Heart right ventricle (tissue), 16 donors: ENCODE results near the gene TMEM9. TPM values are rescaled to one million over a fixed set of nuclear protein-coding genes. Genes with fewer than 3 reads are reported as not detected.

ENCODE experiments used
- ATAC-seq, 8 donors: fragments of 200-7000 bp; cut with Tn5 transposase; one replicate each; pipeline ENCODE4 v1.9.1; 2020; ENCODE audit warnings: mild to moderate bottlenecking in 8 of 8, moderate library complexity in 8 of 8, moderate number of reproducible peaks in 1 of 8
- DNase-seq, 2 donors: peaks; one replicate each; pipeline ENCODE4 v3.0.0-alpha.2; 2020
- H3K27ac ChIP-seq, 10 donors: fragments of 200-600 bp; sonication (generic) in 2 of 10; one replicate each; pipeline versions ENCODE4 v1.5.0 to v1.8.0; 2020 to 2022; ENCODE audit warnings: mild to moderate bottlenecking in 3 of 10
- H3K27me3 ChIP-seq, 7 donors: fragments of 200-600 bp; one replicate each; pipeline ENCODE4 v1.8.0; 2021 to 2022; ENCODE audit warnings: mild to moderate bottlenecking in 2 of 7
- H3K36me3 ChIP-seq, 9 donors: fragments of 200-600 bp; sonication (generic) in 1 of 9; one replicate each; pipeline versions ENCODE4 v1.5.0 to v1.8.0; 2020 to 2022; ENCODE audit warnings: mild to moderate bottlenecking in 2 of 9
- H3K4me1 ChIP-seq, 9 donors: fragments of 200-600 bp; sonication (generic) in 1 of 9; one replicate each; pipeline versions ENCODE4 v1.5.0 to v1.8.0; 2020 to 2022; ENCODE audit warnings: mild to moderate bottlenecking in 4 of 9
- H3K4me3 ChIP-seq, 10 donors: fragments of 200-600 bp; sonication (generic) in 2 of 10; one replicate each; pipeline versions ENCODE4 v1.5.0 to v1.8.0; 2020 to 2022; ENCODE audit warnings: mild to moderate bottlenecking in 7 of 10, moderate library complexity in 2 of 10
- H3K9me3 ChIP-seq, 11 donors: fragments of 200-600 bp in 10 of 11; sonication (generic) in 2 of 11; one replicate each; pipeline versions ENCODE4 v1.5.0 to v1.8.0; 2013 to 2022; ENCODE audit warnings: mild to moderate bottlenecking in 2 of 11, control low read depth in 1 of 11, moderate library complexity in 1 of 11
- WGBS, 2 donors: extraction: QIAGEN DNeasy Blood & Tissue Kit; methylation state at CpG; one replicate each; pipeline ENCODE4 v1.1.7; 2013; ENCODE audit warnings: inconsistent platforms in 1 of 2; 5-methylcytosine and 5-hydroxymethylcytosine counted together
- intact Hi-C, 10 donors: fragments of 100-400 bp; cut with DNase I; formaldehyde crosslinking; loops; one replicate each; pipeline versions ENCODE4 v1.11.1 to v1.14.2; 2022
- polyA plus RNA-seq, 2 donors: library from polyadenylated mRNA; stranded (reverse); fragments of 200-250 nt; gene quantifications; one replicate each; pipeline ENCODE4 v1.2.3, GENCODE V29; 2013
- total RNA-seq, 10 donors: library from RNA; stranded (reverse); fragmentation: NEBNext Ultra II Directional in 3 of 10; extraction: Animal tissue kit (Norgen Biotek cat#: 25700) in 3 of 10; gene quantifications; one replicate each; pipeline versions ENCODE4 v1.2.1 to v1.2.4, GENCODE V29; 2021 to 2023
- TF ChIP-seq, protein P1 (sequence below), 9 donors: fragments of 200-600 bp; sonication (generic) in 2 of 9; IDR thresholded peaks; one replicate each; pipeline versions ENCODE4 v1.5.0 to v1.8.0; 2021 to 2022; ENCODE audit warnings: antibody characterized with exemption in 9 of 9, mild to moderate bottlenecking in 5 of 9, moderate library complexity in 1 of 9
- donor health status: Arrhythmogenic right ventricular cardiomyopathy.
- donor health status: ischemic (EF 13 %, LVEDD 7.1; RV severe dilation, severe dysfunction).
- donor health status: healthy with polysubstance abuse.
- donor health status: DM: no; HTN: yes; CAD: no.
- donor health status: DM: no; HTN: no; CAD: no.
- donor health status: ischemic (EF 25% LVEDD 6.9; RV normal size, moderate dysfunction).
- donor health status: ischemic (EF 25% LVEDD 5.7; RV mildly dilated, moderate dysfunction).
- donor health status: healthy.
- donor health status: DM: yes; HTN: yes; CAD: no.
- donor health status: Ischemic cardiomyopathy.
- donor health status: ischemic (EF 35%, LVEDD 5.7; RV mildly dilated, moderate dysfunction).
- donor health status: nonischemic (EF 11% LVEDD 7.7; RV severe dilation, severe dysfunction).
- donor health status: DM: yes; HTN: yes; CAD: no.
- donor health status: PGD.
- donor health status: ischemic (EF 29% LVEDD 5.4; RV normal size, mild dysfunction).
- donor health status: nonischemic (EF 23%, LVEDD 6.1; RV moderate dilation, normal function).

The TMEM9 gene
- total and polyA plus RNA-seq, 12 donors: 19.6 to 49.6 (median 25.4) TPM

DNA sequence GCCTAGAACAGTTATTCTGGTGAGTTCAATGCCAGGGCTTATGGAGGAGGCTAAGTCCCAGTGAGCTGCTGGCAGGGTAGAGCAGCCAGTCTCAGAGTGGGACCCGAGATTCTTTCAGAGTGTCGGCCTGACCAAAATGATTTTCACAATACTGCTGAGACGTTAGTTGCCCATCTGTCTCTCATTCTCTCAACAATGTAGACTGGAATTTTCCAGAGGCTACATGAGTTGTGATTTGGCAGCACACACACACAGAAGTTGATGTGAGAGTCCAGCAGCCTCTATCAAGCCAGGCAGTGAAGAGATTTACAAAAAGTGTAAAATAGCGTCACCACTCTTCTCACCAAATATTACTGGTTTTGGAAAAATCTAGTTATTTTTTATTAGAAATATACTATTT is 63.7 kb downstream of the TMEM9 start:
- Histone ChIP-seq H3K4me3 (no peak overlapping the region), H3K27me3 (peaks cover 0 to 28% (median 5%) of the 10 kb centered on the region in 7 donors), H3K27ac (no peak overlapping the region), H3K4me1 (no peaks in the 10 kb centered on the region), H3K36me3 (no peaks in the 10 kb centered on the region), H3K9me3 (no peaks in the 10 kb centered on the region)
- intact Hi-C loops: loop anchor here in 1 of 10 donors (10.0 kb wide), 1 partner anchor 124 kb away; no protein-coding TSS in a partner anchor
- WGBS, 2 donors: 83 to 84% methylated on average over 4 of the region's 4 CpGs
- ATAC-seq (no peak), DNase-seq (no peak)
- TF ChIP-seq, protein P1, sequence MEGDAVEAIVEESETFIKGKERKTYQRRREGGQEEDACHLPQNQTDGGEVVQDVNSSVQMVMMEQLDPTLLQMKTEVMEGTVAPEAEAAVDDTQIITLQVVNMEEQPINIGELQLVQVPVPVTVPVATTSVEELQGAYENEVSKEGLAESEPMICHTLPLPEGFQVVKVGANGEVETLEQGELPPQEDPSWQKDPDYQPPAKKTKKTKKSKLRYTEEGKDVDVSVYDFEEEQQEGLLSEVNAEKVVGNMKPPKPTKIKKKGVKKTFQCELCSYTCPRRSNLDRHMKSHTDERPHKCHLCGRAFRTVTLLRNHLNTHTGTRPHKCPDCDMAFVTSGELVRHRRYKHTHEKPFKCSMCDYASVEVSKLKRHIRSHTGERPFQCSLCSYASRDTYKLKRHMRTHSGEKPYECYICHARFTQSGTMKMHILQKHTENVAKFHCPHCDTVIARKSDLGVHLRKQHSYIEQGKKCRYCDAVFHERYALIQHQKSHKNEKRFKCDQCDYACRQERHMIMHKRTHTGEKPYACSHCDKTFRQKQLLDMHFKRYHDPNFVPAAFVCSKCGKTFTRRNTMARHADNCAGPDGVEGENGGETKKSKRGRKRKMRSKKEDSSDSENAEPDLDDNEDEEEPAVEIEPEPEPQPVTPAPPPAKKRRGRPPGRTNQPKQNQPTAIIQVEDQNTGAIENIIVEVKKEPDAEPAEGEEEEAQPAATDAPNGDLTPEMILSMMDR (IDR thresholded peaks at IDR 0.05): no peak

DNA sequence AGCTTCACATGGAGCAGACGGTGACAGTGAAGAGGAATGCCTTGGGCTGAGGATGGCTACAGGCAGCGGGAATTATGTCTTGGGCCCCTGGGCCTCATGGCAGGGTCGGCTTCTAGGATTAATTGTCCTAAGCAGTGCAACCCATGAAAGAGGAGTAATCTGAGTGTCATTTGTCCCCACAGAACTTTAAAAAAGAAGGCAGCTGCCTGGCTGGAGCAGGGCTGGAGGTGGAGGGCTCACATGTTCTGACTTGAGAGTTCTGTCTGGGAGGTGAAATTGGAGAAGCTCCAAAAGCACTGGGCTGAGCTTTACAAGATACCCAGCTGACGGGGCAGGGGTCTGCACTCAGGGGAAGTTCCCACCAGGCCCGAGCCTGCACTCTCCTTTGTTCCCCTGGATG is 64.7 kb downstream of the TMEM9 start:
- Histone ChIP-seq H3K27me3 (peaks cover 0 to 35% (median 5%) of the 10 kb centered on the region in 7 donors), H3K4me1 (peaks cover 0 to 3% (median 0%) of the 10 kb centered on the region in 9 donors), H3K9me3 (no peaks in the 10 kb centered on the region), H3K36me3 (no peaks in the 10 kb centered on the region), H3K27ac (no peak overlapping the region), H3K4me3 (no peak overlapping the region)
- TF ChIP-seq, protein P1 (IDR thresholded peaks at IDR 0.05): no peak
- intact Hi-C loops: loop anchor here in 3 of 10 donors (5.0 to 10.0 kb wide), 2 partner anchors 133 to 135 kb away; no protein-coding TSS in a partner anchor
- no peak for DNase-seq
- ATAC-seq: no peak
- 76 to 79% methylated on average over 5 of the region's 5 CpGs for WGBS, 2 donors

DNA sequence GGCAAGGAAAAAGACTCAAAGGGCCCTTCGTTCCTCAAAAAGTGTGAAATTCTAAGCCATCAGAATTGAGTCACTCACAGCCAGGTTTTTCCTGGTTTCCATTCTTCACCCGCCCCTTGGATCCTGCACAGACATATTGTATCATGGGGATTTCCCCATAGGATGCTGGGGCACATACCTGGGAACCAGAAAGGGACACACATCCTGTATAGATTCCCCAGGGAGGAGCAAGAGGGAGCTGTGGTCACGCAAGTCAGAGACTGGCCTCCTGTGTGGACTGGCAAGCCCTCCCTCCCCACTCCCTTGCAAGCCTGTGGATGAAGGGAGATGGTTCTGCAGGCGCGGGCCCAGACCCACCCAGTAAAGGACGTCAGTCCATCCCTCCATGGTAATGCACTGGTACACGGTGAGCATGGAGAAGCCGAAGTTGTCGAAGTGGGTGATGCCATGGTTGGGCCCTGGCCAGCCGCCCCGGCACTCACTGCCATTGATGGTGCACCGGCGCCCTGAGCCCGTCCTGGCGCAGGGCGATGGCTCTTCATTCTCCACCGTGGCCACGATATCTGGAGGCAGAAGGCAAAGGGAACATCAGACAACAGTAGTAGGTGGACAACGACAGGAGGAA is 65.3 kb downstream of the TMEM9 start:
- no peak for ATAC-seq
- 90 to 91% methylated on average over 19 of the region's 19 CpGs for WGBS, 2 donors
- intact Hi-C loops: loop anchor here in 3 of 10 donors (5.0 to 10.0 kb wide), 2 partner anchors 133 to 136 kb away; no protein-coding TSS in a partner anchor

DNA sequence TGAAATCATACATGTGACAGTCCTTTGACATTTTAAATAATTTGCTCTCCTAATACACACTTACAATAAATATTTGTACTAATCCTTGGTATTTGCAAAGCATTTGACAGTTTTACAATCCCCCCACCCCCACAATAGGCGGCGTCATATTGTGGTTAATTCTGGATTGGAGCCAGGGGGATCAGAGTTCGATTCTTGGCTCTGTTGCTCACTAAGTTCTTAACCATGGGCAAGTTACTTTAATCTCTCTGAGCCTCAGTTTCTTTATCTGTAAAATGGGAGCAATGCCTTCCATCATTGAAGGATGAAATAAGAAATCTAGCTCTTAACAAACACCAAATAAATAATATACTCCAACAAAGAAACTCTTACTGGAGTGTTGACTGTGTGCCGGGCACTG is 65.9 kb downstream of the TMEM9 start:
- intact Hi-C loops: loop anchor here in 3 of 10 donors (5.0 to 10.0 kb wide), 2 partner anchors 134 to 136 kb away; no protein-coding TSS in a partner anchor
- TF ChIP-seq, protein P1 (IDR thresholded peaks at IDR 0.05): no peak

More for the DNA sequence above, 65.3 kb downstream of the TMEM9 start:
- no peaks in the 10 kb centered on the region for H3K36me3 ChIP-seq
- H3K4me1 ChIP-seq: peaks cover 0 to 5% (median 0%) of the 10 kb centered on the region in 9 donors
- TF ChIP-seq, protein P1 (IDR thresholded peaks at IDR 0.05): no peak
- no peaks in the 10 kb centered on the region for H3K9me3 ChIP-seq
- peaks cover 0 to 38% (median 5%) of the 10 kb centered on the region in 7 donors for H3K27me3 ChIP-seq
- no peak overlapping the region for H3K4me3 ChIP-seq
- H3K27ac ChIP-seq: no peak overlapping the region
- DNase-seq: no peak

More for the DNA sequence above, 65.9 kb downstream of the TMEM9 start:
- Histone ChIP-seq H3K27ac (no peak overlapping the region), H3K4me1 (peaks cover 0 to 5% (median 0%) of the 10 kb centered on the region in 9 donors), H3K4me3 (no peak overlapping the region), H3K27me3 (peaks cover 0 to 40% (median 5%) of the 10 kb centered on the region in 7 donors), H3K9me3 (no peaks in the 10 kb centered on the region), H3K36me3 (no peaks in the 10 kb centered on the region)
- ATAC-seq (no peak), DNase-seq (no peak)
- WGBS, 2 donors: 82 to 86% methylated on average over 4 of the region's 4 CpGs
